GM19099 (cell line): ENCODE measurements around the gene HSPA12B.

ENCODE experiments used
- POLR2A ChIP-seq: IDR thresholded peaks from 3 replicates; pipeline ENCODE4 v1.6.1; 2011; ENCODE audit warnings: low read depth; ENCODE audit not compliant: insufficient read length; ENCODE audit errors: extremely low read depth

Gene HSPA12B

DNA sequence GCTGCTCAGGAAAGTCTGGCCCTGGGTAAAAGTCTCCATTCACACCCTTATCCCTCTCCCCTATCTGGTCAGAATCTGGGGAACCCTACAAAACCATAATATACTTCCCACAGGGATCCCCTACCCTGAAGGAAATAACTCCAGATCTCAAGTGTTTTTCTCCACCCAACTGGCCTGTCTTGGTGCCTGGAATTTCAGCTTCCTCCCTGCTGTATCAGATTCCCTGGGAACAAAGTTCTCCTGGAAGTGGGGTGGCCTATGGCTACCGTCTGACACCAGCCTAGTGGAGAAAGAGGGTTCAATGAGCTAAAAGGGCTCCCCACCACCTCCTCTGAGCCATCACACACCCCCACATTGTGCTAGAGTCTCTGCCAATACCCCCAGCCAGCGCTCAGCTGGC lies 15.0 kb downstream of the HSPA12B start:
- no peak for TF ChIP-seq POLR2A

- no peak for TF ChIP-seq POLR2A
Observed at GRCh38 chr20:3748073-3748472, 15.6 kb downstream of the HSPA12B start.

DNA sequence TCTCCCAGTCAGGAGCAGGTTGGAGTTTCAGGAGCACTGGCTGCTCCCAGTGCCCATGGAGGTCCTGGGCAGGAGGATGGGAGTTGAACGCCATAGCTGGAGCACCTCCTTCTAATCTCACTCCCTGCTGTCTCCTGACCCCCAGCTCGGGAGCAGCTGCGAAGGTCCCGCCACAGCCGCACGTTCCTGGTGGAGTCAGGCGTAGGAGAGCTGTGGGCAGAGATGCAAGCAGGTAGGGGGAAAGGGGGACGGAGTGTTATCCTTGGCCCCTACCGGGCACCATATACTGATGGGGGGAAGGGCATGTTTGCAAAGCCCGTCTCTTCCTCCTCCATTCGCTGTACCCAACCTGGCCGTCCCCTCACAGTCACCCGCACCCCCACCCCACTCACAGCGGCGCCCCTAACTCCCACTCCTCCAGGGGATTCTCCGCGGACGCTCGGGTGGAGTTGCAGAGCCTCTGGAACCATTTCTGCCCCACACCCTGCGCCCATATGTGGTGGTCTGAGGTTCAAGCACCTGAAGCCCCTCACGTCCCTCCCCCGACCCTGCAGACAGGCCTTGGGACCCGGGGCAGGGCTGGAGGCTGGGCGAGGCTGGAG lies 16.7 kb downstream of the HSPA12B start:
- TF ChIP-seq POLR2A = no peak

DNA sequence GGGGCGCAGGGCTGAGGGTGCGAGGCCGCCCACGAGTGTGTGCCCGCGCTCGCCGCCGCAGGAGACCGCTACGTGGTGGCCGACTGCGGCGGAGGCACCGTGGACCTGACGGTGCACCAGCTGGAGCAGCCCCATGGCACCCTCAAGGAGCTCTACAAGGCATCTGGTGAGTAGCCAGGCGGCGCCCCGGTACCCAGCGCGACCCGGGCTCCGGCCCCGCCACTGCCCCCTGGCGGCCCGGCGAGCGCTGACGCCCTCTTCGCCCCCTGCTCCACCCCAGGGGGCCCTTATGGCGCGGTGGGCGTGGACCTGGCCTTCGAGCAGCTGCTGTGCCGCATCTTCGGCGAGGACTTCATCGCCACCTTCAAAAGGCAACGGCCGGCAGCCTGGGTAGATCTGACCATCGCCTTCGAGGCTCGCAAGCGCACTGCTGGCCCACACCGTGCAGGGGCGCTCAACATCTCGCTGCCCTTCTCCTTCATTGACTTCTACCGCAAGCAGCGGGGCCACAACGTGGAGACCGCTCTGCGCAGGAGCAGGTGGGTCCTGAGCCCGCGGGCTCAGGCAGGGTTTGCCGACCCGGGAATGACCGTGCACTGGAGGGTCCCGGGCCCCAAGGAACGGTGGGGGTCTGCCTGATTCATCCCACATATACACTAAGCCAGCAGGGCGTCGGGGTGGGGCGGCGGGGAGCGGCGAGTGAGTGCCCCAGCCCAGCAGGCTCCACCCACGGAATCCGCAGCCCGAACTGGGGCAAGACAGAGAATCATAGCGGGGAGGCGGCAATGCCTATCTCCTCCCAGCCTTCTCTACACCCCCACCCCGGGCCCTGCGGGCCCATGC lies 17.4 kb downstream of the HSPA12B start:
- TF ChIP-seq POLR2A = no peak

DNA sequence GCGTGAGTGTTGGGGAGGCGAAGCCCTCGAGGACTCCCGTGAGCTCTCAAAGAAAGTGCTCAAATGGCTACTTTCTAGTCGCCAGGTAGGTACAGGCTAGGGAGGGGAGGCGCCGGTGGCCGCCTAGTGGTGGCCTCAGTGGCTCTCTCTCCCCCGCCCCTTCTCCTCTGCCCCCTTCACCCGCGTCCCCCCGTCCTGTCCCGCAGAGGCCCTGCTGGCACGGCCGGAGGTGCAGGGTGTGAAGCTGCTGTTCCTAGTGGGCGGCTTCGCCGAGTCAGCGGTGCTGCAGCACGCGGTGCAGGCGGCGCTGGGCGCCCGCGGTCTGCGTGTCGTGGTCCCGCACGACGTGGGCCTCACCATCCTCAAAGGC lies 18.8 kb downstream of the HSPA12B start:
- no peak for TF ChIP-seq POLR2A

GRCh38 chr20:3751675-3752385 lies 19.3 kb downstream of the HSPA12B start:
- TF ChIP-seq POLR2A = no peak

DNA sequence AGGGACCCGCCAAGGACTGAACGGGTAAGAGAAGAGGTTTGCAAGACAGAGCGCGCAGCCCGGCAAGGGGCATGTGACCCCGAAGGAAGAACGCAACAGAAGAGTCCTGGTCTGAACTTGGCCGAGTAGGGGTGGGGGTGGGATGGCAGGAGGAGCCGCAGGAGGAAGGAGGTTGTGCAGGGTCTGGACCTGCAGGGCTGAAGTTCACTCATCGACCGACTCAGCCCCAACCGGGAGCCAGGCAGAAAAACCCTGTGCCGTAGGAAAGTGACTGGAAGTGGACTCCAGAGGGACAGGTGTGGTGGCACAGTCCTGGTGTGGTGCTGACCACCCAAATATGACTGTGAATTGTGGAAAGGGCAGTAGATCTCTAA lies 19.9 kb downstream of the HSPA12B start:
- no peak for TF ChIP-seq POLR2A

GRCh38 chr20:3753098-3753497 lies 20.6 kb downstream of the HSPA12B start:
- no peak for TF ChIP-seq POLR2A

DNA sequence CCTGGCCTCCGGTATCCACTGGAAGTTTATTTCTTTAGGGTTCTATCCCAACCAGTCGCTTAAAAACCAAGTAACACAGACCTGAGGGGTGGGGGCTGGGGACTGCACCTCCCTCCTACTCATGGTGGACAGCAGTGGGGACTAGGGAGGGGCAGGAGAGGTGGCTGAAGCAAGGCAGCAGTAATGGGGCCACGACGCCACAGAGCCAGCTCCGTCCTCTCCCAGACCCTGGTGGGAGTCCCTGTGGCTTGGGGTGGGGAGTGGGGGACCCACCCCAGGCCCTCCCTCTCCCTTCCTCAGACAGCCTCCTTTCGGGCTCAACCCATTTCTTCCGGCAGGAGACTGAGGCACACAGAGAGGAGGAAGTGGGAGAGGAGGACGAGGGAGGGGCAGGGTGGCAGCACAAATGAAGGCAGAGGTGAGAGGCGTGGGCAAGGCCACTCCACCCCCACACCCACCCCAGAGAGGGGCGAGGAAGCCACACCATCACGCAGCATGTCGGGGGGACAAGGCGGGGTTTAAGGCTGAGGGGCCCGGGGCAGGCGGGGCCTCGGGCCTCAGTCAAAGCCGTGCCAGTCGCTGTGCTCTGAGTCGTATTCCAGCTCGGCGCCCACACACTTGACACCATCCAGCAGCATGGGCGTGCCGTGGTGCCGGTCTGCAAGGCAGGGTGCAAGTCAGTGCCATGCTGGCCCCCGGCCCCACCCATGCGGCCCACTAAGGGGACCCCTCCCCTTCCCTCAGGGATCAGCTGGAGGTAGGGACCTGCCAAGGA lies 21.2 kb downstream of the HSPA12B start:
- no peak for TF ChIP-seq POLR2A

- TF ChIP-seq POLR2A = no peak
Observed at GRCh38 chr20:3754276-3754630, 21.8 kb downstream of the HSPA12B start.

DNA sequence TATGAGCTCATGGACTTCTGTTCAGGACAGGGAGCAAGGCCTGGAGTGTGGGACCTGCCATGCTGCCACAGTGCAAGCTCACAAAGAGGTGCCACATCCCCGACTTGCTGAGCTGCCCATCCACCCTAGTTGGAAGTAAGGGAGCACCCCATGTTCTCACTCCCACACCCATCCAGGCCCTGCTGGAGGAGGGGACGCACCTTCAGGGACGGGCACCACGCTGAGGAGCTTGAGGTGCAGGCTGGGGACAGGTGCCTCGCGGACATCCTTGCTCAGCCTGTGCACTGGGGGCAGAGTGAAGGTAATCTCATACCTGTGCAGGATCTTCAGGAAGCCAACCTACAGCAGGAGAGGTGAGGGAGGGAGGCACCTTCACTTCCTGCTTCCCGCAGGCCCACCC lies 22.8 kb downstream of the HSPA12B start:
- no peak for TF ChIP-seq POLR2A

DNA sequence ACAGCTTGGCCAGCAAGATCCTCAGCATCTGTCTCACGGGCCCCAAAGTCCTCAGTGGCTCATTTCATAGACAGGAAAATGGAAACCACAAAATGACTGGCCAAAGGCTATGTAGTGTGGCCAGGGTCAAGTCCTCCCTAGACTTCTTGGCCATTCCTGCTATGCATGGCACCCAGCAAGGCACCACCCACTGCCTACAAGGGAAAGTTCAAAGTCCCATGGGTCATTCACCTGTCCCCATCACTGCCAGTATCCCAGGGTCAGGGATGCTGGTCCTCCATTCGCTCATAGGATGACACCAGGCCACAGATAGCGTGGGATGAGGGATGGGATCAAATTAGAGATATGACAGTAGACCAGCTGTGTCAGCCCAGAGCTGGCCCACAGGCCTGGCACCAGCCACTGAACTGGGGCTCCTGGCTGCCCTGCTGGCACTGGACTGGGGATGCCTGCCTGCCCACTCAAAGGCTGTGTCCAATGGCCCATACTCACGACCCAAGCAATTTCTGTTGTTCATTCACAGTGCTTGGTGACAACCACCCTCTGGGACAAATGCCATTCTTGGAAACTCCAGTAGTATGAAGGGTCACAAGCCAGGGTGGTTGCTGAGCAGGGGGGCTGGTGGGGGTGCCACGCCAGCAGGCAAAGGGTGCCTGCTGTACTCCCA lies 23.5 kb downstream of the HSPA12B start:
- TF ChIP-seq POLR2A = no peak

DNA sequence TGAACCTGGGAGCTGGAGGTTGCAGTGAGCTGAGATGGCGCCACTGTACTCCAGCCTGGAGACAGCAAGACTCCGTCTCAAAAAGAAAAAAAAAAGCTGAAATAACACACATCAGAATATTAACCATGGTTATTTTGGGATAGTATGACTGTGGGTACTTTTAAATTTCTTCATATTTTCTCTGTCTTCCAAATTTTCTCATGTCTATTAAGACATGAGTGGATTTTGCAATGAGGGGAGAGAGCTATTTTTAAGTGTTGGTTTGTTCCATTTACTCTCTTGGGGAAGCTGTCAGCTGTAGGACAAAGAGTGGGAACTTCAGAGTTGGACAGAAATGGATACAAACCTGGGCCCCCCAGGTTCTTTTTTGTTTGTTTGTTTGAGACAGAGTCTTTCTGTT lies 24.8 kb downstream of the HSPA12B start:
- TF ChIP-seq POLR2A = no peak

DNA sequence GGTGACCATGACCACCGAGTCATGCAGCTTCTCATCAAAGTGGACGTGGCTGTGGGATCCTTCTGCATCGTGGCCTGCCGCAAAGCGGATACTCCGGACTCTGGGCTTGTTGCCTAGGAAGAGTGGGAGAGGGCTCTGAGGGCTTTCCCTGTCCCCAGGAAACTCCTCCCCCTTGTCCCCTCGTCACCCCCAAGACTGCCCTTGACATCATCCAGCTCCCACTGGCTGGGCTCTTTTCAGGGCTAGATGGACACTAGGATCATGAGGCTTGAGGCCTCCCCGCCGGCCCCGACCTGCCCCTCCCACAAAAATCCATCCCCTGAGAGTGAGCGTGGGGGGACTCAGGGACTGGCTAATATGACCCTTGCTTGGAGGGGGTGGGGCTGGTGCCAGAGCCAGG lies 26.1 kb downstream of the HSPA12B start:
- TF ChIP-seq POLR2A = no peak

DNA sequence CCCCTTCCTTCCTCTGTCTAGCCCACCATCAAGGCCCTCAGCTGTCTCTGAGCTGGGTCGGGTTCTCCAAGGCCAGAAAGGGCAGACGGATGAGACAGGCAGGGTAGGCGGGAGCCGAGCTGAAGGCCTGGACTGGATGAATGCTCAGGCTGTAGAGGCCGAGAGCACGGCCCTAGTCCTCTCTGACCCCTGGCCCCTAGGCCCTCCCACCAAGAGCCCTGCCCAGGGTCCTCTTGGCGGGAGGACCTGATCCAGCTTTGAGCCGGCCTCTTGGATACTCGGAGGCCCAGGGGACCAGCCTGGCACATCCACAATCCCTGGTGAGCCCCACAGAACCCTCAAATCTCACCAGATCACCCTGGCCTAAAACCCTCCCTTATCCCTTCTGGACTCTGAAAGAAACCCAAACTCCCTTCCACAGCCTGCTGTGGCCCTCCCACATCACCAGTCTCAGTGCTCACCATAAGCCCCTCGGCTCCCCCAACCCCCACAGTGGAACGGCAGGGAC lies 26.9 kb downstream of the HSPA12B start:
- no peak for TF ChIP-seq POLR2A
